H1 (cell line): ENCODE data around the gene TFR2. TPM values are rescaled to one million over a fixed set of nuclear protein-coding genes. Genes with fewer than 3 reads are reported as not detected.

Experiments used
- FOSL1 ChIP-seq: IDR thresholded peaks from 2 replicates; pipeline ENCODE4 v1.6.1; 2011; ENCODE audit warnings: mild to moderate bottlenecking, low read depth, low read length, moderate library complexity; ENCODE audit not compliant: insufficient read depth
- SP2 ChIP-seq: IDR thresholded peaks from 2 replicates; pipeline ENCODE4 v1.6.1; 2012; ENCODE audit warnings: mild to moderate bottlenecking, low read length, inconsistent platforms
- ZNF274 ChIP-seq: IDR thresholded peaks from 2 replicates; pipeline ENCODE4 v1.7.0; 2012; ENCODE audit warnings: low read length, borderline replicate concordance; ENCODE audit errors: extremely low read depth
- polyA plus RNA-seq, 7 experiments: library from polyadenylated mRNA; depleted of rRNA in 3 of 7; stranded (reverse) in 5 of 7; unstranded in 2 of 7; fragments of >200 nt in 5 of 7; fragments of 200-250 nt in 2 of 7; gene quantifications; 1 replicate in 5 of 7; 2 replicates in 1 of 7; 4 replicates in 1 of 7; pipeline versions ENCODE4 v1.2.1 to v1.2.3, GENCODE V29; 2011 to 2013; ENCODE audit warnings: missing spikeins in 2 of 7, mixed read lengths in 2 of 7
- small RNA-seq: library from polyadenylated mRNA; stranded (forward); fragments of <200 nt; extraction: miRNeasy Mini kit (QIAGEN cat#:217004); gene quantifications from one replicate; pipeline ENCODE3, GENCODE V24; 2013; ENCODE audit not compliant: insufficient read depth
- total RNA-seq: library from RNA; stranded (reverse); fragmentation: NEBNext Ultra II Directional; extraction: Animal tissue kit (Norgen Biotek cat#: 25700); gene quantifications from 2 replicates; pipeline ENCODE4 v1.2.1, GENCODE V29; 2021

Gene TFR2
- total and polyA plus RNA-seq, 2 of the 8 experiments (the other 6 are each of a cell fraction or from before 2014, with no cell fraction given), result 4.6 to 5.7 TPM

DNA sequence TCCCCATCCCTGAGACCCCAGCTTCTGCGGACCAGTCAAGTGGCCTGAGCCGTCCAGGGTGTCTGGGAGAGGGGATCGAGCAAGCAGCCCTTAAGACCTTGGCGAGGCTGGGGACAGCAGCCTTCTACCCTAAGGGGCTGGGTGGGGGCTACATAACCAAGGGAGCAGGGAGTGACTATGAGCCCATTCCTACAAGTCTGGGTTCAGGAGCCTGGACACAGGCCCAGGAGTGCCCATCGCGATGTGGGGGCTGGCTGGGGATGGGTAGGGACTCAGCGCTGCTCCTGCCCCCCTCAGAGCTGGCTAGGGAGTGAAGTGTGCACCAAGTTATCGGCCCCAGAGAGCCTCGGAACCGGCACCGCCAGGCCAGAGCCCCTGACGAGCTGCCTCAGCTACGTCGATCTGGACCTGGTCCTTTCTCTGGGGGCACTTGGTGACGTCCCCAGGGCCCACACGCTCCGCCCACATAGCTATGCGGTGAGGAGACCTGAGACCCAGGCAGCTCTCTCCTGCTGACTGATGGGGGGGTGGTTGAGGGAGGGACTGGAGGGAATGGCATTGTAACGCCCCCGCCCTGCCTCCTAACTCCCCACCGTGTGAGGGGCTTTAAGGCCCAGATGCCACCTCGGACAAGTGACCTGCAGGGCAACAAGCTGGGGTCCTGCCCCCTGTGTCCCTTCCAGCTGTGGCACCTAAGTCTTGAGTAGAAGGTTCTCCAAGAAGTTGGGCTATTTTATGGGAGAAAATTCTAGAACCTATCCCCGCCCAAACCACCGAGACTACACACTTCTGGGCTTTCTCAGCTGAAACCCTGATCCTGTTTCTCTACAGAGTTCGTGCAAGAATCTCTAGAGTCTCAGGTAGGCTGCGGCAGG lies 70.2 kb downstream of the TFR2 start (continued):
- TF ChIP-seq FOSL1 (0 out of 2 replicates have a peak, but pooled peaks have one; percentile 57), SP2 (no peak), ZNF274 (no peak)

Small RNA genes within 50 kb of the gene (small RNA-seq; reads per million reads assigned to genes)
- not detected for gene SAP25

Other genes starting within 250 kb of the TFR2 start
- gene ZCWPW1, start 212.8 kb downstream of the TFR2 start, total RNA-seq, result 1.4 and 2.7 TPM in 2 replicates
- 0.51 and 0.75 TPM in 2 replicates for gene ZCWPW1, start 212.8 kb downstream of the TFR2 start, polyA plus RNA-seq (2011; rRNA removed)
- 48.8 and 51.2 TPM in 2 replicates for gene MEPCE, start 211.7 kb downstream of the TFR2 start, total RNA-seq
- gene MEPCE, start 211.7 kb downstream of the TFR2 start, polyA plus RNA-seq (2011; rRNA removed), result 22.8 and 25.8 TPM in 2 replicates
- gene PPP1R35, start 205.1 kb downstream of the TFR2 start, total RNA-seq, result 53.8 and 58.2 TPM in 2 replicates
- gene PPP1R35, start 205.1 kb downstream of the TFR2 start, polyA plus RNA-seq (2011; rRNA removed), result 52.3 and 78.4 TPM in 2 replicates
- 0.33 TPM in 1 of 2 replicates, not detected in the other for gene SPACDR, start 177.3 kb downstream of the TFR2 start, total RNA-seq
- gene SPACDR, start 177.3 kb downstream of the TFR2 start, polyA plus RNA-seq (2011; rRNA removed), result 0.26 and 0.31 TPM in 2 replicates
- 20.3 and 24.1 TPM in 2 replicates for gene TSC22D4, start 162.3 kb downstream of the TFR2 start, total RNA-seq
- gene TSC22D4, start 162.3 kb downstream of the TFR2 start, polyA plus RNA-seq (2011; rRNA removed), result 13.2 and 22.4 TPM in 2 replicates
- gene NYAP1, start 157.6 kb downstream of the TFR2 start, total RNA-seq, result 4.5 and 4.6 TPM in 2 replicates
- gene NYAP1, start 157.6 kb downstream of the TFR2 start, polyA plus RNA-seq (2011; rRNA removed), result 1.9 and 5.0 TPM in 2 replicates
- 7.6 TPM in 2 replicates for gene AGFG2, start 102.3 kb downstream of the TFR2 start, total RNA-seq
- 11.2 and 15.9 TPM in 2 replicates for gene AGFG2, start 102.3 kb downstream of the TFR2 start, polyA plus RNA-seq (2011; rRNA removed)
- 5.4 and 5.8 TPM in 2 replicates for gene SAP25, start 67.7 kb downstream of the TFR2 start, total RNA-seq
- gene SAP25, start 67.7 kb downstream of the TFR2 start, polyA plus RNA-seq (2011; rRNA removed), result 3.6 and 8.2 TPM in 2 replicates
- gene LRCH4, start 55.4 kb downstream of the TFR2 start, total RNA-seq, result 34.5 and 36.6 TPM in 2 replicates
- gene LRCH4, start 55.4 kb downstream of the TFR2 start, polyA plus RNA-seq (2011; rRNA removed), result 15.5 and 36.5 TPM in 2 replicates
- gene FBXO24, start 55.2 kb downstream of the TFR2 start, total RNA-seq, result 0.35 and 0.59 TPM in 2 replicates
- gene FBXO24, start 55.2 kb downstream of the TFR2 start, polyA plus RNA-seq (2011; rRNA removed), result 0.57 and 0.83 TPM in 2 replicates
- 69.2 and 70.6 TPM in 2 replicates for gene PCOLCE, start 39.2 kb downstream of the TFR2 start, total RNA-seq
- 21.5 and 46.6 TPM in 2 replicates for gene PCOLCE, start 39.2 kb downstream of the TFR2 start, polyA plus RNA-seq (2011; rRNA removed)
- 19.3 and 20.7 TPM in 2 replicates for gene MOSPD3, start 29.0 kb downstream of the TFR2 start, total RNA-seq
- gene MOSPD3, start 29.0 kb downstream of the TFR2 start, polyA plus RNA-seq (2011; rRNA removed), result 21.4 and 45.7 TPM in 2 replicates
- 1.7 and 2.1 TPM in 2 replicates for gene ACTL6B, start 14.9 kb upstream of the TFR2 start, total RNA-seq
- gene ACTL6B, start 14.9 kb upstream of the TFR2 start, polyA plus RNA-seq (2011; rRNA removed), result 4.5 and 4.6 TPM in 2 replicates
- 157 and 160 TPM in 2 replicates for gene GNB2, start 32.2 kb upstream of the TFR2 start, total RNA-seq
- gene GNB2, start 32.2 kb upstream of the TFR2 start, polyA plus RNA-seq (2011; rRNA removed), result 260 and 351 TPM in 2 replicates
- gene GIGYF1, start 52.7 kb upstream of the TFR2 start, total RNA-seq, result 95.0 and 99.3 TPM in 2 replicates
- gene GIGYF1, start 52.7 kb upstream of the TFR2 start, polyA plus RNA-seq (2011; rRNA removed), result 24.1 and 44.8 TPM in 2 replicates
- gene POP7, start 64.6 kb upstream of the TFR2 start, total RNA-seq, result 92.5 and 96.7 TPM in 2 replicates
- gene POP7, start 64.6 kb upstream of the TFR2 start, polyA plus RNA-seq (2011; rRNA removed), result 135 and 205 TPM in 2 replicates
- 0.48 and 0.95 TPM in 2 replicates for gene EPO, start 78.9 kb upstream of the TFR2 start, total RNA-seq
- 0.42 and 0.67 TPM in 2 replicates for gene EPO, start 78.9 kb upstream of the TFR2 start, polyA plus RNA-seq (2011; rRNA removed)
- 0.04 TPM in 1 of 2 replicates, not detected in the other for gene ZAN, start 92.0 kb upstream of the TFR2 start, total RNA-seq
- 0.02 and 0.05 TPM in 2 replicates for gene ZAN, start 92.0 kb upstream of the TFR2 start, polyA plus RNA-seq (2011; rRNA removed)
- 113 and 122 TPM in 2 replicates for gene EPHB4, start 186.0 kb upstream of the TFR2 start, total RNA-seq
- 85.0 and 141 TPM in 2 replicates for gene EPHB4, start 186.0 kb upstream of the TFR2 start, polyA plus RNA-seq (2011; rRNA removed)
- 40.1 and 40.7 TPM in 2 replicates for gene SLC12A9, start 211.2 kb upstream of the TFR2 start, total RNA-seq
- gene SLC12A9, start 211.2 kb upstream of the TFR2 start, polyA plus RNA-seq (2011; rRNA removed), result 31.4 and 54.0 TPM in 2 replicates
- gene TRIP6, start 225.8 kb upstream of the TFR2 start, total RNA-seq, result 103 and 109 TPM in 2 replicates
- gene TRIP6, start 225.8 kb upstream of the TFR2 start, polyA plus RNA-seq (2011; rRNA removed), result 88.4 and 112 TPM in 2 replicates
- 237 and 239 TPM in 2 replicates for gene SRRT, start 233.6 kb upstream of the TFR2 start, total RNA-seq
- 66.7 and 103 TPM in 2 replicates for gene SRRT, start 233.6 kb upstream of the TFR2 start, polyA plus RNA-seq (2011; rRNA removed)
- 4.3 and 4.8 TPM in 2 replicates for gene UFSP1, start 248.2 kb upstream of the TFR2 start, total RNA-seq
- 1.6 and 2.1 TPM in 2 replicates for gene UFSP1, start 248.2 kb upstream of the TFR2 start, polyA plus RNA-seq (2011; rRNA removed)